GM12891 (cell line): ENCODE measurements around the gene TUT4.

Experiments used
- PAX5 ChIP-seq: IDR thresholded peaks from 2 replicates; pipeline ENCODE4 v1.6.1; 2011; ENCODE audit warnings: low read length, moderate library complexity, mild to moderate bottlenecking; ENCODE audit not compliant: insufficient read depth, severe bottlenecking
- POLR2A ChIP-seq: IDR thresholded peaks from 2 replicates; pipeline ENCODE4 v1.6.1; 2011; ENCODE audit warnings: low read depth, low read length, control low read depth
- POLR2AphosphoS5 ChIP-seq: IDR thresholded peaks from 2 replicates; pipeline ENCODE4 v1.6.1; 2011; ENCODE audit warnings: low read depth, low read length, control low read depth
- POU2F2 ChIP-seq: IDR thresholded peaks from 2 replicates; pipeline ENCODE4 v1.6.1; 2011; ENCODE audit warnings: low read depth, mild to moderate bottlenecking, control low read depth, low read length, moderate library complexity
- SPI1 ChIP-seq: IDR thresholded peaks from 2 replicates; pipeline ENCODE4 v1.6.1; 2011; ENCODE audit warnings: low read depth, low read length, control low read depth
- TAF1 ChIP-seq: IDR thresholded peaks from 2 replicates; pipeline ENCODE4 v1.6.1; 2011; ENCODE audit warnings: low read depth, low read length, control low read depth

DNA sequence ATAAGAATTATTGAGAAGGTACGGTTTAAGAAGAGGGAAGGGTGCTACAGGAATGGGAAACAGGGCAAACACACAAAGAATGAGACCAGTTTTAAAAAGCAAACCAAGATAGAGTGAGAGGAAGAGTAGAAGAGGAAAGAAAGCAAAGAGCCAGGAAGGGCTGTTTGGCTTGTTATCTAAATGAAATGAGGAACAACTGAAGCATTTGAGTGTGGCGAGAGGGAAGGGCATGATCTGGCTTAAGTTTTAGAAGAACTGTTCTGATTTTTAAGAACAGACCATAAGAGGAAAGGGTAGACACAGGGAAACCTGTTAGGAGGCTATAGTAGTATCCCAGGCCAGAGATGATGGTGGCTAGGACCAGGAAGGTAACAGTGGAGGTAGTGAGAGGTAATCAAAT is 73.8 kb downstream of the TUT4 start:
- no peak for TF ChIP-seq POLR2A
- TF ChIP-seq POLR2AphosphoS5: no peak
- TF ChIP-seq TAF1: no peak
- no peak for TF ChIP-seq POU2F2
- TF ChIP-seq SPI1: no peak
- no peak for TF ChIP-seq PAX5
